SH-SY5Y (cell line): Measurements from ENCODE around the gene PLA2G6.

Experiments
- GATA2 ChIP-seq: IDR thresholded peaks from 2 replicates; pipeline ENCODE4 v1.6.1; 2011; ENCODE audit warnings: mild to moderate bottlenecking, low read depth, low read length
- GATA3 ChIP-seq: IDR thresholded peaks from 2 replicates; pipeline ENCODE4 v1.6.1; 2011; ENCODE audit warnings: low read depth, mild to moderate bottlenecking, low read length, moderate library complexity

The PLA2G6 gene

DNA sequence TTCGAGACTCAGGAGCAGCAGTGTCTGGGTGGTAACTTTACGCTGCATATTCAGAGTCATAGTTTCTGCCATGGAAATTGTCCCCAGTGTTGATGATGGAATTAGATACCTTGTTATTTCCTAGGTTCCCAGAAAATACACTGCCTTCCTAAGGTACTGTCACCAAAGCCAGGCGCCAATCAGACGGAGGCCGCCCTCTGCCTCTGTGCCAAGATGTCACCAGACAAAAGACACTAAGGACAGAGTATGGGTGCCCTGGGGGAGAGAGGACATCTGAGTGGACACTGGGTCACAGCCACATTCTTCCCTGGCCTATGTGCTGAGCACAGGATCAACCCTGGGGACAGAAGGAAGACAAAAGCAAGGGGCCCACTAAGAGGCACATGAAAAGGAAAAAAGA, 11.2 kb downstream of the PLA2G6 start:
- no peak for TF ChIP-seq GATA2
- TF ChIP-seq GATA3: no peak

DNA sequence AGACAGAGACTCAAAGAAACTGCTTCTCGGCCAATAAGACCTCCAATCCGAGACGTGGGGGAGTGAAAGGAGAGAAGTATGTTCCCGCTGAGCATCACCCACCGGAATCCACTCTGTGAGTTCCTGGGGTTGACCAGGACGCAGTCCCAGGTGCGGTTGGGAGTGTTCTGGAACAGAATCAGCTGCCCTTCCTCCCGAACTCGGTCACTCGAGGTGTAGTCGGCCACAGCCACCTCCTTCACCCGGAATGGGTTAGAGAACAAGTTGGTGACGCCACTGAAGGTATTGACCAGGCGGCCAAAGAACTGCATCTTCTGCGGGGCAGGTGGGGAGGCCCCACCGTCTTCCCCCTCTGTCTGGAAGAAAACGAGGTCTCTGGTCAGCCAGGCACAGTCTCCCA, 12.5 kb downstream of the PLA2G6 start:
- TF ChIP-seq GATA3: no peak
- no peak for TF ChIP-seq GATA2

DNA sequence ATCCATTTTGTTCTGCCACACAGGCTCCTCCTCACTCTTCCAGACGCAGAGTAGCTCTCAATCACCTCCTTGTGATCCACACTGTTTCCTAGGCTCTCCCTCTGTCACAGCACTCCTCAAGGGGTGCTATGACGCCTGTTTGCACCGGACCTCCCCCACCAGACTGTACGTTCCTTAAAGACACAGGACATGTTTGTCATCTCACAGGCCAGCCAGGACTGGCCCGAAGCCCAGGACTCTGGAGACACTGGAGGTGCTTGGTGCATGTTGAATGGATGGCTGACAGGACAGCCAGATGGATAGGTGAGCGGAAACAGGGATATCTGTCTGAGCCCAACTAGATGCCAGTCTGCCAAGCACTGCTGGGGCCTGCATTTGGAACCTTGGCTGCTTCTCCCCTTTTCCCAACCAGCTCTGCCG, 13.6 kb downstream of the PLA2G6 start:
- TF ChIP-seq GATA3 (no peak), GATA2 (no peak)

DNA sequence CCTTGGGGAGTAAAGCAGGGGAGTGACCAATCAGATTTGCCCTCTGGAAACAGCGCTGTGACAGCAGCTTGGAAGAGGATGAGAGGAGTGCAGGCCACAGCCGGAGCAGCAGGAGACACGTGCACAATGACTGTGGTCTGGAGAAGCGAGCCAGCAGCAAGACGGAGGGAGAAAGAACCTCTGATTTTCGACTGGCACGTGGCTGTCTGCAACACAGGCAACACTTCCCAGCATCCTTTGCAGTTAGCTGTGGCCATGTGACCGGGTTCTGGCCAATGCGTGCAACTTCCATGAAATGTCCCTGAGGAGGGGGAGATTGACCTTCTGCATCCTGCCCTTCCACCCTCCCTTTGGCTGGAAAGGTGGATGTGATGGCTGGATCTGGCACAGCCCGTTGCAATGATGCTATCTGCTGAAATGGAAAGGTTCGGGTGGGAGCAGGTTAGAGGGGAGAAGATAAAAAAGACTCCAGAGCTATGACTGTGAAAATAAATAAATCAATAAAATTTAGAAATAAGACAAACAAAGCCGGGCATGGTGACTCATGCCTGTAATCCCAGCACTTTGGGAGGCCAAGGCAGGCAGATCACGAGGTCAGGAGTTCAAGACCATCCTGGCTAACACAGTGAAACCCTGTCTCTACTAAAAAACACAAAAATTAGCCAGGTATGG, 15.6 kb downstream of the PLA2G6 start:
- no peak for TF ChIP-seq GATA3
- no peak for TF ChIP-seq GATA2

DNA sequence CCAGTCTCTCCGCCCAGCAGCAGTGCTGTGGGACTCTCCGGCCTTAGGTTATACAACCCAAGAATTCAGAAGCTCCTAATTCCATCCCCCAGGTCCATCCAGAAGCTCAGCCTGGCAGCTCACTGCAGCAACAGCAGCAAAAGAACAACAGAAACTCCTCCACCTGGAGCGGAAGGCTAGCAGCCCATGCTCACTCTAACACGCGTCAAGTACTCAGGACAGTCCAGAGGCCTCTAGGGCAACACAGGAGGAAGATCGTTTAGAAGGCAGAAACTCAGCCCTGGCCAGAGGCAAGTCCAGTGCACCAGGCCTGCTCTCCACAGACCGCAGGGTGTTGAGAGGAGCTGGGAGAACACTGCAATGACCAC, 17.1 kb downstream of the PLA2G6 start:
- TF ChIP-seq GATA3 (no peak), GATA2 (no peak)

DNA sequence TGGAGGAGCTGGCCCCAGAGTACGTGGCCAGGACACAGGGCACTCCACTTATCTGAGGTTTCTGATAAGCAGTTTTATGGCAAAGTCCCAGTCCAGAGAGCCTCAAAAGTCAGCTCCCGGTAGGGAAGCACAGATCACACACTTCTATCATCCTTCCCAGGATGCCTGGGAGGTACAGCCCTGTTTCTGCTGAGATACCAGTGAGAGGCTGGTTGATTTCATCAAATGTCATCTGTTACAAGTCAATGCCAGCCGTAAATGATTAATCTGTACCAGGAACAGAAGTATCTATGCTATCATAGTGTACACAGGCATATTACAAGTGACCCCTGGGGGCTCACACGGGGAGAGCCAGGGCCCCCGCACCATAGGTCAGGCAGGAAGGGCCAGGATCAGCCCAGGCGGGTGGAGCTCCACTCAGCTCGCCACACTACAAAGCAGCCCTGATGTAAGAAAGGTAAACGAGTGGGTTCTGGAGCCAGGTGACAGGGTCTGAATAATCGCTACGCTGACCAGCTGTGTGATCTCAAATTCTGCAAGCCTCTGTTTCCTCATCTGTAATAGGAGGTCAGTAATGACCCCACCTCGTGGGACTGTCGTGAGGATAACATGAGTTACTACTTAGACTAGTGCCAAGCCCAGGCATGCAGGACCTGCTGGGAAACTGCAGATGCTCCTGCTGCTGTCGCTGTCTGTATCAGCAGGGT, 17.6 kb downstream of the PLA2G6 start:
- TF ChIP-seq GATA3: no peak
- TF ChIP-seq GATA2: peak; percentile 74

DNA sequence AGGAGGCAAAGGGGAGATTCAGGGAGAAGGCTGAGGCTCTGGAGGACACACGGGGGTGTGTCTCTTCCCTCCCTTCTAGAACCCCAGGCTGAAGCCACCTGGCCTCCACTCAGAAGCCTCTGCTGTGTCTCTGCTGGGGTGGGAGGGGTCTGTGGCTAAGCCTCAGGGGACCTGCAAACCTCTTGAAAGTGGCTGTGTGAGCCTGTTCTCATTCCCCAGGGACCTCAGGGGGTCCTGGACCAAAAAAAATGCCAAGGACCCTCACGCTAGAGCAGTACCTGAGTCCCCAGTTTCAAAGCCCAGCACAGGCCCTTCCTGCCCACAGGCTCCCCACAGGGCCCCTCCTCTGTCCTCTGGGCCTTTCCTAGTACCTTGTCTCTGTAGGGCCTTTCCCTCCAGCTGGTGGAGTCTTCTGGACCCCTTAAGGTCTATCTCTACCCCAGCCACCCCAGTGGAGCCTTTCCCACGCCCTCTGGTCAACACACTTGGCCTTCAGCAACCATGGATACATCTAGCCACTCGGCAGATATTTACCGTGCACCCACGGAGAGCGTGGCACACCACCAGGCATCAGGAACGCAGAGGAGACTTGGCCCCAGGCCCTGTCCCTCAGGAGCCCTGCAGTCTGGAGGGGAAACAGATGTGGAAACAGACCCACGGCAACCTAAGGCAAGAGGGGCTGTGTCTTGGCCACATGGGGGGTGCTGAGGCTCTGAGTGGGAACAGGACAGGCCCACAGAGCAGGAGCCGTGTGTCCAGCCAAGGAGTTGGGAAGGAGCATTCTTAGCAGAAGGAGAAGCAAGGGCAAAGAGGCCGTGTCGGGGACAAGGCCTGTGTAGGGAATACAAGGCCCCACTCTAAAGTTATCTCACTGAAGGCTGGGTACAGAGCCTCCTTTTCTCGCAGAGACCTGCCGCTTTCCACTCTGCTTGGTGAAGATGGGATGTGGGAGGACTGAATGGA, 18.5 kb downstream of the PLA2G6 start:
- no peak for TF ChIP-seq GATA2
- TF ChIP-seq GATA3: no peak

DNA sequence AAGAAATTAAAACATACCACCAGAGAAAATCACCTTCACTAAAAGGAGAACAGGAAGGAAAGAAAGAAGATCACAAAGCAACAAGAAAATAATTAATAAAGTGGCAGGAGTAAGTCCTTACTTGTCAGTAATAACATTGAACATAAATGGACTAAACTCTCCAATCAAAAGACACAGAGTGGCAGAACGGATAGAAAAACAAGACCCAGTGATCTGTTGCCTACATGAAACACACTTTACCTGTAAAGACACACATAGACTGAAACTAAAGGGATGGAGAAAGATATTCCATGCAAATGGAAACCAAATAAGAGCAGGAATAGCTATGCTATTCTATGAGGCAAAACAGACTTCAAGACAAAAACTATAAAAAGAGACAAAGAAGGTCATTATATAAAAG, 25.9 kb downstream of the PLA2G6 start:
- TF ChIP-seq GATA3 (no peak), GATA2 (no peak)

DNA sequence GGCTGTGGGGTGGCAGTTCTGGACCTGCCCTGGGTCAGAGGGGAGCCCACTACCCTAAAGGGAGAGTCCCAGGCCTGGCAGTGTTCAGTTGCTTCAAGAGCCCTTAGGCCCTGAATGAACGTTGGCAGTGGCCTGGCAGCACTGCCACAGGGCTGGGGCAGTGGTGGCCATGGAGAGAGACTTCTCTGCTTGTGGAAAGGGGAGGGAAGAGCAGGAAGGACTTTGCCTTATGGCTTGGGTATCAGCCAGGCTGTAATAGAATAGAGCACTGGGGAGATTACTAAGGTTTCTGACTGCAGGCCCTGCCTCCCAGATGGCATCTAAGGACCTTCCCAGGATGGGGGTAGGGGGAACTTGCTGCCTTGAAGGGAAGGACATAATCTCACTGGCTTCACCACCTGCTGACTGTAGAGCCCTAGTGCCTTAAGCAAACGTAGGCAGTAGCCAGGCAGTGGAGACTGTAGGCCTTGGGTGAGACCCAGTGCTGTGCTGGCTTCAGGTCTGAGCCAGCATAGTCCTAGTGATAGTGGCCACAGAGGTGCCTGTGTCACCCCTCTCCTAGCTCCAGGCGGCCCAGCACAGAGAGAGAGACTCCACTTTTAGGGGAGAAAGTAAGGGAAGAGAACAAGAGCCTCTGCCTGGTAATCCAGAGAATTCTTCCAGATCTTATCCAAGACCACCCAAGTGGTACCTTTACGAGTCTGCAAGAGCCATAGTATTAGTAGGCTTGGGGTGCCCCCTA, 27.6 kb downstream of the PLA2G6 start:
- TF ChIP-seq GATA3 (no peak), GATA2 (no peak)

DNA sequence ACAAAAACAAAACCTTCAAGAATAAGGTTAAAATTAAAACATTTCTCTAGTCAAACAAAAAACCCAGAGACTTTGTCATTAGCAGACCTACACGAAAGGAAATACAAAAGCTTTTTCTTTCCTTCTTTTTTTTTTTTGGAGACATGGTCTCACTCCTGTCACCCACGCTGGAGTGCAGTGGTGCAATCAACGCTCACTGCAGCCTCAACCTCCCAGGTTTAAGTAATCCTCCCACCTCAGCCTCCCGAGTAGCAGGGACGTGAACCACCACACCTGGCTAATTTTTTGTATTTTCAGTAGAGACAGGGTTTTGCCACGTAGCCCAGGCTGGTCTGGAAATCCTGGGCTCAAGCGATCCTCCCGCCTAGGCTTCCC, 30.5 kb downstream of the PLA2G6 start:
- TF ChIP-seq GATA2 (no peak), GATA3 (no peak)

DNA sequence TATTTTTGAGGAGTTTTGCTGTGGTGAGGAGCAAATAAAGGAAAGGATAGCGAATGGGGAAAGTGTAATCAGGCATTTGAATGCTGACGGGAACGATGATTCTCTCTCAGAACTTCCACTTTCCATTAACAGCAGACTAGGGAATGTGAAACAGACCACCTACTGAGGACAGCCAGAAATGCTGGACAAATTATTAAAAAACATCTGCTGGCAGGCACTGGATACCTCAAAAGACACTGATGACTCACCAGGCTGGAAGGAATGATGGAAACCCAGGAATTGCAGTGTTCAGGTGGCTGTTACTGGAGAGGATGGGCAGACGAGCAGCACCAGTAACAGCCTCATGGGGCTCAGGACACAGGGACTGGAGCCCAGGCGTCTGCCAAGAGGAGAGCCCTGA, 33.4 kb downstream of the PLA2G6 start:
- no peak for TF ChIP-seq GATA3
- no peak for TF ChIP-seq GATA2

DNA sequence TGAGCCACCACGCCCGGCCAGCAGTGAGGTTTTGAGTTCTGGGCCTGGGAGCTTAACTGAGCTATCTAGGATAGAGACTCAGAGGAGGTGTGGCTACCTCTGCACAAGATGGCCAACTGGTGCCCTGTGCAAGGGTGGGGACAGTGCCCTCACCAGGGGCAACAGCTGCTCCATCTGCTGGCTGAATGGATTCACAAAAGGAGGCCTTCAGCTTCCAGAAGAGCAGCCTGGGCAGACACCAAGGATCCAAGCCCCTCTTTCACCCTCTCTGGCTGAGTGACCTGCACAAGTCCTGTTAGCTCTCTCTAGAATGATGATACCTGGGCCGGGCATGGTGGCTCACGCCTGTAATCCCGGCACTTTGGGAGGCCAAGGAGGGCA, 37.6 kb downstream of the PLA2G6 start:
- TF ChIP-seq GATA3 (no peak), GATA2 (no peak)

DNA sequence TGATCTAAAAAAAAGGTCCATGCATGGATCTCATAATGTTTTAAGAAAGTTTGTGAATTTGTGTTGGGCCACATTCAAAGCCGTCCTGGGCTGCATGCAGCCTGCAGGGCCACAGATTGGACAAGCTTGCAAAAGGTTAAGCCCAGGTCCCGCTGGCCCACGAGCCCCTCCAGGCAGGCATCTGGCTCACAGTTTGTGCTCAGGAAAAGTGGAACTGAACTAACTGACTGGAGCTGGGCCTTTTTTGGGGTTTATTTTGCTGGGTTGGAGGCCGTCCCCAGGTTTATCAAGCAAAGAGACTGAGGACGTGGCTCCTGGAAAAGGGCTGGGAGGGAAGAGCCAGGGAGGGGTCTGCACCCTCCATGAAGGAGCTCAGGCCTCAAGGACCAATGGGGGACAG, 39.0 kb downstream of the PLA2G6 start:
- TF ChIP-seq GATA2 (no peak), GATA3 (no peak)
